Measurements from ENCODE around the gene MCM10. TPM values are rescaled to one million over a fixed set of nuclear protein-coding genes. Genes with fewer than 3 reads are reported as not detected.

MCM10 gene
- total RNA-seq, 1 donor from 2014 or later, result 2.4 TPM

- DNase-seq (ENCODE audit: low spot score in 2 of 2), result no peak
- no peak for FAIRE-seq
Observed at GRCh38 chr10:13253726-13254125, 92.4 kb downstream of the MCM10 start.

- FAIRE-seq, result peak; percentile 82
- DNase-seq (ENCODE audit: low spot score in 2 of 2), result no peak
Observed at GRCh38 chr10:13256627-13257026, 95.3 kb downstream of the MCM10 start.

- DNase-seq (ENCODE audit: low spot score in 2 of 2), result no peak
- FAIRE-seq, result no peak
Observed at GRCh38 chr10:13257621-13258140, 96.3 kb downstream of the MCM10 start.

Small RNA genes lying within 50 kb of the gene (small RNA-seq; reads per million reads assigned to genes)
- not detected for gene RNU6-6P

Other genes with a start within 250 kb of the MCM10 start
- gene CCDC3, start 159.8 kb upstream of the MCM10 start, total RNA-seq, result 18.8 TPM
- 75.4 TPM for gene OPTN, start 61.4 kb upstream of the MCM10 start, total RNA-seq
- not detected for gene UCMA, start 72.8 kb downstream of the MCM10 start, total RNA-seq
- gene PHYH, start 138.5 kb downstream of the MCM10 start, total RNA-seq, result 27.3 TPM
- 38.7 TPM for gene SEPHS1, start 186.7 kb downstream of the MCM10 start, total RNA-seq

All from frontal cortex (tissue), 4 donors.